Daoy (cell line): ENCODE data around the gene DLX2. TPM values are rescaled to one million over a fixed set of nuclear protein-coding genes. Genes with fewer than 3 reads are reported as not detected.
"Not testable (repeated sequence)": the region's sequence is repeated elsewhere in the genome, so short reads cannot be mapped to it uniquely, and the experiment has no call there.

Experiments used
- DNase-seq: peaks from one replicate; pipeline ENCODE4 v3.0.0-alpha.2; 2015; ENCODE audit warnings: low read depth
- total RNA-seq: library from RNA; depleted of rRNA; stranded (reverse); fragments of >200 nt; shearing (Covaris generic); gene quantifications from 2 replicates; pipeline ENCODE4 v1.2.3, GENCODE V29; 2014

Gene DLX2
- total RNA-seq, 1 experiment from 2014 or later = 2.2 TPM

GRCh38 chr2:172083628-172084394 is 18.9 kb downstream of the DLX2 start:
- DNase-seq = no peak

GRCh38 chr2:172082944-172083627 is 19.6 kb downstream of the DLX2 start:
- DNase-seq = no peak

- DNase-seq = no peak
Measured at GRCh38 chr2:172082105-172082943, 20.4 kb downstream of the DLX2 start.

- DNase-seq = no peak
Measured at GRCh38 chr2:172081221-172082022, 21.3 kb downstream of the DLX2 start.

- DNase-seq = no peak
Measured at GRCh38 chr2:172080641-172081220, 22.0 kb downstream of the DLX2 start.

- DNase-seq = no peak
Measured at GRCh38 chr2:172079838-172080640, 22.7 kb downstream of the DLX2 start.

- no peak for DNase-seq
Measured at GRCh38 chr2:172079416-172079815, 23.3 kb downstream of the DLX2 start.

GRCh38 chr2:172074254-172074653 is 28.4 kb downstream of the DLX2 start:
- DNase-seq = no peak

- DNase-seq = no peak
Measured at GRCh38 chr2:172073518-172073917, 29.2 kb downstream of the DLX2 start.

- DNase-seq = no peak
Measured at GRCh38 chr2:172072706-172073105, 30.0 kb downstream of the DLX2 start.

GRCh38 chr2:172072303-172072702 is 30.4 kb downstream of the DLX2 start:
- DNase-seq = no peak

GRCh38 chr2:172070936-172071335 is 31.8 kb downstream of the DLX2 start:
- no peak for DNase-seq

- not testable (repeated sequence) for DNase-seq
Measured at GRCh38 chr2:172067905-172068304, 34.8 kb downstream of the DLX2 start.

- DNase-seq = no peak
Measured at GRCh38 chr2:172066394-172066886, 36.3 kb downstream of the DLX2 start.

GRCh38 chr2:172065111-172065510 is 37.6 kb downstream of the DLX2 start:
- no peak for DNase-seq

GRCh38 chr2:172063446-172063845 is 39.3 kb downstream of the DLX2 start:
- DNase-seq = no peak

- DNase-seq = no peak
Measured at GRCh38 chr2:172062402-172063004, 40.2 kb downstream of the DLX2 start.

- not testable (repeated sequence) for DNase-seq
Measured at GRCh38 chr2:172060118-172060517, 42.6 kb downstream of the DLX2 start.

- no peak for DNase-seq
Measured at GRCh38 chr2:172058660-172059059, 44.0 kb downstream of the DLX2 start.

- DNase-seq = no peak
Measured at GRCh38 chr2:172056293-172056692, 46.4 kb downstream of the DLX2 start.
